GM21447 (cell line): Measurements from ENCODE around the gene COL23A1.
"Not testable (repeated sequence)": the region's sequence is repeated elsewhere in the genome, so short reads cannot be mapped to it uniquely, and the experiment has no call there.

ENCODE experiments used
- ATAC-seq: cut with Tn5 transposase; IDR thresholded peaks from one replicate; pipeline ENCODE4 v1.9.1; 2021; ENCODE audit not compliant: unreplicated experiment

COL23A1 gene

DNA sequence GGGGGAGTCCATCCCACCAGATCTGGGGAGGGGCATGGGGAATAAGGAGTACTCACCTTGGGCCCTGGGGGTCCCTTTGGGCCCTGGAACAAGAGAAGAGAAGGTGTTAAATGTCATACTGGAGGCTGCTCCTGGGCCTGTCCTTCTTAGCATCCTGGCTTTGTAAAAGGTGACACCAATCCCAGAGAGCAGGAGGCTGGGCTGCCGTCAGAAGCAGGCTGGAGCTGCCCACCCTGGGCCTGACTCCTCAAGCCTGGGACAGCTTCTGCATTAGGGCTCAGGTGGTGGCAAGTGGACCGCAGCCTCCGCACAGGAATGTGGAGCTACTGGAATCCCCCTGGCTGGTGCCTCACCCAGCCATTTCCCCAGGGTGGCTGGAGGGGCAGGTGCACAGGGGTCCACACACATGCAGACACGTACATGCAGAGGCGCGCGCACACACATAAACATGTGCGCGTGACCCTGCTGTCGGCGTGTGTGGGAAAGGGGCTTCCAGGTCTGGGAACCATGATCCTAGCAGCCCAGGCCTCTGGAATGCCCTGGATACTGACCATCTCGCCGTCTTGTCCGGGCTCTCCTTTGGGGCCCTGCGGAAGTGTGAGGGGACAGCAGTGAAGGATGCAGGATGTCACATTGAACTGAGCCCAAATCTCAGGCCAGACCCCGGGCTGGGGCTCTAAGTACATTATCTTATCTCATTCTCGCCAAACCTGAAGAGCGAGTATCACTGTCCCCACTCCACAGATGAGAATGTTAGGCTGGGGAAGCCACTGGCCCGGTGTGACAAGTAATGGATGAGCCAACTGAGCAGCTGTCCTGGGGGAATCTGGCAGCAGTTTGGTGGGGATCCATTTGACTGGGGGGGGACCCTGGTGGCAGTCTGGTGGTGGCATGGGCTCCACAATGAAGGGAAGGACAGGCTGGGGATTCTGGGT, 328.3 kb downstream of the COL23A1 start:
- no peak for ATAC-seq

DNA sequence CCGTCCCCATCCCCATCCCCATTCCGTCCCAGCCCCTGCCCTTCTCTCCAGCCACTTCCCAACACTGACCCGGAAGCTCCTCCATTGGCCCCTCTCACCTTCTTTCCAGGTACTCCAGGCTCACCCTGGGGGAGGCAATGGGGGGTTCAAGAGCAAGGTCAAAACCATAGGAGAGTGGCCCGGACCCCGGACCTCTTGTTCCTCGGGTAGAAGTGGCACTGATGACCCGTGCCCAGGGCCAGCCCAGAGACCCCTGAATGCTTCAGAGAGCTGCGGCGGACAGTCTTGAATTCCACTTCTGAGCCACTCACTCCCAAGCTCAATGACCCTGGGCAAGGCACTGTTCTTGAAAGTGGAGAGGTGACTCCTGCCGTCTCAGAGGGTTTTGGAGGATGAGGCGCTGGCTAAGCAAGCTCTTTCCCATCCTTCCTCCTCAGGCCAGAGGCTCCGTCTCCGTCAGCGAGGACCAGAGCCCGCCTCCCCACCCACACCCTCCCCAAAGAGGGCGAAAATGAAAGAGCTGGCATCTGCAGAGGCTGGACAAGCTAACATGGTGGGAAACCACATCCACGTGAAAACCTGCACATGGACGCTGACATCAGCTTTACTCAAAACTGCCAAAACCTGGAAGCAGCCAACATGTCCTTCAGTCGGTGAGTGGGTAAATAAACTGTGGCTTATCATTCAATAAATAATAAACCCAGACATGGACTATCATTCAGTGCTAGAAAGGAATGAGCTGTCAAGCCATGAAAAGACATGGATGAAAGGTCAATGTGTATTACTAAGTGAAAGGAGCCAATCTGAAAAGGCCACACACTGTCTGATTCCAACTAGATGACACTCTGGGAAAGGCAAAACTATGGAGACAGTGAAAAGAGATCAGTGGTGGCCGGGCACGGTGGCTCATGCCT, 330.3 kb downstream of the COL23A1 start:
- no peak for ATAC-seq

DNA sequence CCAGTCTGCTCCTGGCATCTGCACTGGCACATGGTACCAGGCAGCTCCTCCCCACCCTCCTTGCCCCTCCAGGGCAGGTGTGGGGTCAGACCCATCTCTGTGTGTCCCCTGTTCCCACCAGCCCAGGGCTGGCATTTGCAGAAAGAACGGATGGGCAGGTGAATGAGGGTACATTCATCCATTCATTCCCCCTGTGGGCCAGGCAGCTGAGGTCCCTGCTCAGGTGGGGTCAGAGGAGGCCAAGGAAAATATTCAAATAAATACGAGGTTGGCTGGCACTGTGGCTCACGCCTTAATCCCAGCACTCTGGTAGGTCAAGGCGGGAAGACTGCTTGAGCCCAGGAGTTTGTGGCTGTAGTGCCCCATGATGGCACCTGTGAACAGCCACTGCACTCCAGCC, 332.5 kb downstream of the COL23A1 start:
- ATAC-seq: no peak

DNA sequence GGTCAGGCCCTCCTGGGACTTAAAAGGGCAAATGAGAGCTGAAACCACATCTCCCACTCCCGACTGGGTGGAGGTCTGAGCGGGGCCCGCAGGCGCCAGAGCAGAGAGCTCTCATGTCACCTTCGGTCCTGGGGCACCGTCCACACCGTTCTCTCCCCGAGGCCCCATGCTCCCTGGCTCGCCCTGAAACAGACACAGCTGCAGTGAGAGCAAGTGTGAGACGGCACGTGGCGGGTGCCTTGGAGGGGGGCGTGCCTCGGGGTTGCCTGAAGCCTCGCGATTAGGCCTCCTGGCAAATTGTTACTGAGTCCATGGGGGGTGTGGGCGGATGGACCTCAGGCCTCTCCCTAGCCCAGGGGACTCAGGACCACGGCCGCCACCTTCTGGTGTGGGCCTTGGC, 333.4 kb downstream of the COL23A1 start:
- no peak for ATAC-seq

DNA sequence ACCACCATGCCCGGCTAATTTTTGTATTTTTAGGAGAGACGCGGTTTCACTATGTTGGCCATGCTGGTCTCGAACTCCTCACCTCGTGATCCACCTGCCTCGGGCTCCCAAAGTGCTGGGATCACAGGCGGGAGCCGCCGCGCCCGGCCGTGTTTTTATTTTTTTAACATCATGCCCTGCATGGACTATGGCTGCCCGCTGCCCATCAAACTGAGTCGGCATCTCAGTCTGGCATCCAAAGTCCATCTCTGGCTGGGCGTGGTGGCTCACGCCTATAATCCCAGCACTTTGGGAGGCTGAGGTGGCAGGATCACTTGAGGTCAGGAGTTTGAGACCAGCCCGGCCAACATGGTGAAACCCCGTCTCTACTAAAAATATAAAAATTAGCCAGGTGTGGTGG, 336.6 kb downstream of the COL23A1 start:
- not testable (repeated sequence) for ATAC-seq

DNA sequence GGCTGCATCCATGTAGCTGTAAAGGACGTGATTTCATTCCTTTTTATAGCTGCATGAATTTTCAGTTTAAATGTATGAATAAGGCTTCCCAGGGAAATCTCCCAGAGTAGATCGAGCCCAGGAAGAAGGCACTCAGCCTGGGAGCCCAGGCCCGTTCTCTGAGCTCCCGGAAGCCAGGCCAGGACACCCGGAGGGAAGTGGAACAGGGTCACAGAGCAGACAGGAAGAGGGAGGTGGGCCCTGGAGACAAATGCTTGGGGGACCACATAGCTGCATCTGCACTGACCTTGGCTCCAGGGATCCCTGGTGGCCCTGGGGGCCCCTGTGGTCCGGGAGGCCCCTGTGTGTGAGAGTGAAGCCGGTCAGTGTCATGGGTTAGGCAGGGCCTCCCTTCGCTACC, 337.9 kb downstream of the COL23A1 start:
- no peak for ATAC-seq

DNA sequence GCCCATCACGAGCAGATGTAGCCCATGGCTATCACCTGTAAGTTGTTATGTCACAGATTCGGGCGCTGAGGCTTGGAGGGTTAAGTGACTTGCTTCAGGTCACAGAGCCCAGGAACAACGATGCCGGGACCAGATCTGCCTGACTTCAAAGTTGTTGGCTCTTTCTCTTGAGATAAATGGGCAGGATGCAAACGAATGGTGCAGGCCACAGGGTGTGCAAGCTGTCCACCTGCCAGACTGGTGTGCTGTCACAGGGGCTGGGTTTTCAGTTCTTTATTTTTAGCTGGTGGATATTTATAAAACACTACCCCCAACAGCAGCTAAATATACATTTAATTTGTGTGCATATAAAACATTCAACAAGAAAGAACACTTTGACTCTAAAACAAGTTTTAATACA, 339.9 kb downstream of the COL23A1 start:
- ATAC-seq: no peak

DNA sequence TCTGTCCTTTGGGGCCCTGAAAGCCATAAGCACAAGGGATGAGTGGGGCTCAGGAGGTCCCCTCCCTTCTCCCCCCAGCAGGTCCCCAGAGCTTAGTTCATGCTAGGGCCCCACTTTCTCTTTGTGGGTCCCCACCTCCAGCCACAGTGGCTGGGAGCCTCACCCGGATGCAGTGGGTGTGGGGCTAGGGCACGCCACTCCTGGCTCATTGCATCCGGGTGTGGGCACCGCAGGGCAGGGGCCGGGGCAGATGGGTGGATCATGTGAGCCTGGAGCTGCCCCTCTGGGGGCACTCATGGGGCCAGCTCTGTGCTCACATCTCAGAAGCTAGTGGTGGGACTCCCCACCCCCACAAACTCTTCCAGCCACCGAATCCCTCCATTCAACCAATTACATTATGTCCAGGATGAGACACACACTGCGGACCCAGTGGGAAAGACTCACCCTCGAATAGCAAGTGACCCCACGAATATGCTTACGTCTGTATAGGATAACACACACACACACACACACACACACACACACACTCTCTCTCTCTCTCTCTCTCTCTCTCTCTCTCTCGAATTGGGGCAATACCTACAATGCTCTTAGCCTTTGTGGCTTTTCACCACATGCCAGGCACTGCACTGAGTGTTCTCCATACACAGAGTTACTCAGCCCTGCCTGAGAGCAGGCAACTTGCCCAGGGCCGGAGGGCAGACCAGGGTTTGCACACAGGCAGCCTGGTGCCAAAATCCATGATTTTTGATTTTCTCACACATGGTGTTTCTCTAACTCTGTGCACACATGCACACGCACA, 340.8 kb downstream of the COL23A1 start:
- no peak for ATAC-seq

DNA sequence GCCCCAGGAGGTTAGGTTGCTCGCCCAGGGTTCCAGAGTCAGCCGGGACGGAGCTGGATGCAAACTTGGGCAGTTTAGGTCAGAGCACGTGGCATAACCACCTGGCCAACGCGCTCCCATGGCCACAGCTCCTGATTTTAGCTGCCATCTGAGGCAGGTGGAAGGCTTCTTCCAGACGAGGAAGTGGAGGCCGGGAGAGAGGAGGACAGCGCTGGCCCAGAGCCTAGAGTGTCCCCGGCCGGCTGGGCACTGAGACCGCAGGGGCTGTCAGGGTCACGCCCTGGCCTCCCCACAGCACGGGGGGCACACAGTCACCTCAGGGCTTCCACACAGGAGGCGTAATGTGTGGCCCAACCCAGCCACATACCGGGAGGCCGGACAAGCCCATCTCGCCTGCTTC, 341.4 kb downstream of the COL23A1 start:
- ATAC-seq: no peak

DNA sequence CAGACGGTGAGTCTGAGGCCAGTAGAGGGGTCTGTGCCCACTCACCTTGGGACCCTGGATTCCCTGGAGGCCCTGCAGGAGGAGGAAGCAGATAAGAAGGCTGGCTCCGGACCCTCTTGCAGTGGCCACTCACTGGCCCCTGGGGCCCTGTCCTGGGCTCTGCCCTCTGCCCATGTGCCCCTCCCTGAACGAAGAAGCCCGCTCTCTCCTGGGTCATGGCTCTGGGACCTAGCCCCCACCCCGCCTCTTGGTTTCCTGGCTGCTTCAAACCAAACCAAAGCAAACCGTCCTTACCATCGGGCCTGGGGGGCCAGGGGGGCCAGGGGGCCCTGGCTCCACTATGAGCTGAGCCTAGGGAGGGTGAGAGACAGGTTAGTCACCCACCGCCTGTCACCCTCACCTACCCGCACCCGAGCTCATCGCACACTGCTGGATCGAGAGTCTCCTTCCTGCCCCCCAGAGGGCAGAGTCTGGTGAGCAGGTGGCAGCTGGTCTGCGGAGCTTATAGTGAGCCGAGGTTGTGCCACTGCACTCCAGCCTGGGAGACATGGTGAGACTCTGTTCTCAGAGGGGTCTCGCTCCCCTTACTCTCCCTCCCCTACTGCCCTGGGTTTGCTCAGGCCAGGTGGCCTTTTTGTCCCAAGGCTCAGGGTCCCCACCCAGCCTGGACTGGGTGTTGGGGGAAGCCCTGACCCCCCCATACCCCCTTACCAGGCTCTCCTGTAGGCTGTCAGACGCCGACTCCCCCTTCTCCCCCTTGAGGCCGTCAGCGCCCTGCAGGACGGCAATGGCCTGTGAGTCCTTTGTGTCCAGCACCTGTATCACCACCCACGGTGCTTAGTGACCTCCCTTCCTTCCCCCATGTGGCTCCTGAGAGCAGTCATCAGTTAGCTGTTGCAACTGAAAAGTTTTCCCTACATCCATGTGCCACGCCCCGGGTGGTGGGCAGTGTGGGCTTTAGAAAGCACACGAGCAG, 342.4 kb downstream of the COL23A1 start:
- ATAC-seq: no peak

DNA sequence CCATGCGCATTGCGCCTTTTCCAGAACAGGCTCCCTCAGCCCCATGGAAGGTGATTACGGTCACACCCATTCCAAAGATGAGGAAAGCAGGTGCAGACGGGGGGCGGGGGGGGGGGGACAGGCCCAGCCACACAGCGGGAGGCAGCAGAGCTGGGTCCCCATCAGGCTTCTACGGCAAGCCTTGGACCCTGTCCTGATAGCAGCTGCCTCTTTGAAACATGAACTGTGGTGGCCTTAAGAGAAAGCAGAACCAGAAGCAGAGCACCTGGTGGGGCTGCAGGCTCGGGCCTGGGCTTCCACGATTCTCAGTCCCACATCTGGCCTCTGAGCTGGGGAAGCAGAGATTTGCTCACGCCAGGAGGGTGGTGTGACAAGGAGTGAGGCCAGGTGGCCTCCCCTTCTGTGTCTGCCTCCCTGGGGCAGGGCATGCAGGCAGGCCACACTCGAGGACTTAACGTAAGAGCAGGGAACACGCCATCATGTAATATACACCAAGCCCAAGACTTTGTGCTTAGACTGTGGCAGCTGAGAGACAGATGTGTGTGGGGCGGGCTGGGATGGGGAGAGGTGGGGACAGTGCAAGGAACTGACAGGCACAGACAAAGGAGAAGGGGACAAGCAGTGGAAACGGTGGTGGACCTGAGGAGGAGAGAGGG, 343.4 kb downstream of the COL23A1 start:
- ATAC-seq: no peak

DNA sequence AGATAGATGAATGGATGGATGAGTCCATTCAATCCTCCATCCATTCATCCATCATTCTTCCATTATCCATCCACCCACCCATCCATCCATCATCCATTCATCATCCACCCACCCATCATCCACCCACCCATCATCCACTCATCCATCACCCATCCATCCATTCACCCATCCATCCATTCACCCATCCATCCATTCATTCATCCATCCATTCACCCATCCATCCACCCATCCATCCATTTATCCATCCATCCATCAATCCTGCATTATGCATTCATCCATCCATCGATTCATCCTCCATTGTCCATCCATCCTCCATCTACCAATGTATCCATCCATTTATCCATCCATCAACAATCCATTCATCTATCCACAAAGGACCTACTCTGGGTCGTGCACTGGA, 344.8 kb downstream of the COL23A1 start:
- no peak for ATAC-seq

DNA sequence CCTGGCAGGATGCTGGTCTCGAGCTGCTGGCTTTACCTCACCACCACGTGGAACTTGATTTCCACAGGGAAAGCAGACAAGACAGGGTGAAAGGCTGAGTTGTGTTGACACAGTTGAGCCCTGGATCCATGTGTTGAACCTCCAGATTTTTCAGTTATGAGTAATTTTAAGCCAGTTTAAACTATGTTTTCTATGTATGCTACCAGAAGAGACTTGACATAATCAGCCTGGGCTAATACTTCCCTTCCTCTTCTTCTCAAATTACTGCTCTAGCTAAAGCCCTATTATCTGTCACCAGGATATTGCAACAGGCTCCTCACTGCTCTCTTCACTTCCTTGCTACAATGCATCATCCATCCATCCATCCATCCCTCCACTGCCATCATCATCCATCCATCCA, 345.6 kb downstream of the COL23A1 start:
- no peak for ATAC-seq

DNA sequence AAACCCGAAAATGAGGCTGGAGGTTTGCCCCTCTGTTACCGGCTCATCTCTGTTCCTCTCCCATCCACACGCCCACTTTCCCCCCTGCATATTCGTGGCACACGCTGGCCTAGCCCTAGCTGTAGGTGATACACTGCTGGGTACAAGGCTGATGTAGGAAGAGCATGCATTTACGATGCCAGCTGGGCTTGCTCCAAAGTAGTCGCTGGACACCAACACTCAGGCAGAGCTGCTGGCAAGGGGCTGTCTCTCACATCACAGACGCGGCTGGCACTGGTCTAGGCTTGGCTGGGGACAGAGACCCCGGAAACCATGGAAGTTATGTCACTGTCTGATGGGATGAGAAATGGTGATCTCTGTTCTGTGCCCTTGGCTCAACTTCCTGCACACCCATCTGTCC, 347.8 kb downstream of the COL23A1 start:
- no peak for ATAC-seq

DNA sequence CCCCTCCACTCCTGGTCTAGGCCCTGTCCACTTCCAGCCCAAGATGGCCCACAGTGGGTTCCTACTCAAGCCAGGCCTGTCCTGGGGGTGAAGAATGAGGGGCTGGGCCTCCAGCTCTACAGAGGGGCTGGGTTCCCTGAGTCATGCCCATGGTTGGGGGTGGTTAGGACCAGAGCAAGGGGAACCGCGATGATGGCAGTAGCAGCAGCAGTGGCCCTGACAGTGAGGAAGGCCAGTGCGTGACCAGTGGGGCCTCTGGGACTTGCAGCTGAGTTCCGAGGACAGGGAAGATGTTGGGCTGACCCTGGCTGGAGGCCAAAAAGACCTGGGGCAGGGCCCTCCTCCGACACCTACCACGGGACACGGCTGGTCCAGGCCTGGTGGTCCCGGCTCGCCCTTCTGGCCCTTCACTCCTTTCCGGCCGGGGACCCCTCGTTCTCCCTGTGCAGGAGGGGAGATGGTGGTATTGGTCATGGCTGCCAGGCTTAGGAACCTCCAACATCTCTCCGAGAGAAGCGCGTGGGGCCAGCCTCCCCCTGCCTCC, 348.4 kb downstream of the COL23A1 start:
- no peak for ATAC-seq

DNA sequence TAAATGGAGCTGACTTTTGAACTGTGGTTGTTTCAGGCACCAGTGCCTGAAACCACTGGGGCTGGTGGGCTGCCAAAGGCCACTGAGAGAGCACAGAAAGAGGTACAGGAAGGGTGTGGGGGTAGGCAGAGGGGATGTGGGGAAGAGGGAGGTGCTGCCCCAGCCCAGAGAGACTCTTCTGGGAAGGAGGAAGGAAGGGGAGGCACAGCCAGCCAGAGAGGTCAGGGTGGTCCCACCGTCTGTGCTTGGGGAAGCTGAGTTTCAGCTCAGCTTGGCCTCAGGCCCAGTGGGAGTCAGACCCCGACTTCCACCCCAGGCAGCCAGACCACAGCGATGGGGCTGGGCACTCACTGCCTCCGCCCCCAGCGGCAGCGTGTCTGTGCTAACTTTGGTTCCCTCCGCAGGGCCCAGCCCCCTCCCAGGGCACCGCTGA, 348.9 kb downstream of the COL23A1 start:
- ATAC-seq: no peak

DNA sequence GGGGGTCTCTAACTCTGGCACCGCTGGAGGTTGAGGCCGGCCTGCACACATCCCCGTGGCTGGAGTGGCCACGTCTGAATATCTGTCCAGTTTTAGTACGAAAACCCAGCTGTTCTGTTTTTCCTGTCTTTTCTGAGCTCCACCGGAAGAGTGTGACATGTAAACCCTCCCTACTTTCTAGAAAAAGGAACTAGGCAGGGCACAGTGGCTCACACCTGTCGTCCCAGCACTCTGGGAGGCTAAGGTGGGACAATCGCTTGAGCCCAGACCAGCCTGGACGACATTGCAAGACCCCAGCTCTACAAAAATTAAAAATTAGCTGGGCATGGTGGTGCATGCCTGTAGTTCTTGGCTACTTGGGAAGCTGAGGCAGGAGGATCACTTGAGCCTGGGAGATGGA, 349.4 kb downstream of the COL23A1 start:
- no peak for ATAC-seq

DNA sequence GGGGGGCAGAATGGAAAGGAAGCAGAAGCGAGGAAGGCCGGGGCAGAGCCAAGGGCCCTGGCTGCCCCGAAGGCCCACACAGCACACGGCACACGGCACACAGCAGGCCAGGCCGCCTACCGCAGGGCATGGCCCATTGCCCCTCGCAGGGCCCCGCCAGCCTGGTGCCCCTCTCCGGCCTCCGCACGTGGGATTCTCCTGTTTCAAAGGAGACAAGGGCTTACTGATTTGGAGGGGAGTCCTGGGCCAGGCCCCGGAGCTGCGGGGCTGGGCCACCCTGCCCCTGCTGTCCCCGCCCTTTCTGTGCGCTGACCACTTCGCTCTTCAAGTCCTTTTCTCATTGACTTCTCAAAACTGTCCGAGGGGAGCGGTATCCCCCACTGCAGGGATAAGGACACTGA, 349.9 kb downstream of the COL23A1 start:
- ATAC-seq: no peak
